GOT3 (cell line): Measurements from ENCODE around the gene MTHFR.

Experiments
- DNase-seq: peaks from one replicate; lab custom pipeline; 2025; ENCODE audit warnings: mixed read lengths; lab: John Stamatoyannopoulos, UW

Gene MTHFR

DNA sequence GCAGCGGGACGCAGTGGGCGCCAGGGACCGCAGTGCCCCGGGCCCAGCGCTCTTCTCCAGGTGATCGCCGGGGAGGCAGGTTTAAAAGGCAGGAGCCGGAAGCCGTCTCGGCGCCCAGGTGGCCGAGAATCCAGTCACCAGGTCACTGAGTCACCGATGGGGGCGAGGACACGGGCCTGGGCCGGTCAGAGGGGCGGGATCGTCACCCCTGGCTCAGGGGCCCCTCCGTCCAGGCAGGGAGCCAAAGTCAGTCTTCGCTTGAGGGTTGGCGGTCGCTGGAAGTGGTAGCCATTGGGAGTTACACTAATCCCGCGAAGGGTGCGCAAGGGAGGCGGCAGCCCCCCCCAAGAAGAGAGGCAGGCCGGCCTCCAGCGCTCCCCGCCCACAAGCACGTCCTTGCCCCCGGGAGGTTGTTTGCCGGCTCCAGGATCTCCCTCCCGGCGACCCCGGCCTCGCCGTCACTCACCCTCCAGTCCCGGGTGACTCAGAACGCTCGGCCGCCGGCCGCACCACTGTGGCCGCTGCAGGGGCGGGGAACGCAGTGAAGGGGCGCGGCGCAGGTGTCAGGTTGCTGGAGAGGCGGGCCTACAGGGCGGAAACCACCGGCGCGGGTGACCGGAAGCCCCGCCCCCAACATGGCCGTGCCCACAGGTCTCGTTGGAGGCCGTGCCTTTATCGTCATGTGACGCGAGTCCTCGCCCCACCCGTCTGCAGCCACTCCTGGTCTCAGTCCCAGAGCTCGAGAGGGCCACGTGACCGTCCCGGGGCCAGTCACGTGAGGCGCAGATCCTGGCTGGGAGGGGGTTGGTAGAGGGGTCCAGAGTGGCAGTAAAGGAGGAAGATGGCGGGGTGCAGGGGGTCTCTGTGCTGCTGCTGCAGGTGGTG is at the start of gene MTHFR, which contains the start of gene CLCN6:
TSS of gene MTHFR (minus strand) at position 543 of the 885 bp plus-strand sequence. CDS start 2,848 bp downstream, outside the sequence.
TSS of gene CLCN6 (plus strand) at position 770 of the 885 bp plus-strand sequence. CDS start at position 842, 72 bp downstream.
- peak; percentile 98 for DNase-seq

DNA sequence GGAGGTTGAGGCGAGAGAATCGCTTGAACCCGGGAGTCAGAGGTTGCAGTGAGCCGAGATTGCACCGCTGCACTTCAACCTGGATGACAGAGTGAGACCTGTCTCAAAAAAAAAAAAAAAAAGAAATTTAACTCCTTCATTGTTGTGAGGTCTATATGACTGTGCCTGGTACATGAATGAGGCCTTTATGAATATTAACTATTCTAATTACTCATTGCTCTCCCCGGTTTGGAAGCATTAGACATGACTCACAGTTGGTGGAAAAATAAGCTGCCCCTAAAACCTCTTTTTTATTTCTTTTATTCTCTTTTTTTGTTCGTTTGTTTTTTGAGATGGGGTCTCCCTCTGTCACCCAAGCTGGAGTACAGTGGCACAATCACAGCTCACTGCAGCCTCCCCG is 49.7 kb upstream of the MTHFR start:
- no peak for DNase-seq

GRCh38 chr1:11854519-11854918 is 48.8 kb upstream of the MTHFR start:
- DNase-seq: no peak

DNA sequence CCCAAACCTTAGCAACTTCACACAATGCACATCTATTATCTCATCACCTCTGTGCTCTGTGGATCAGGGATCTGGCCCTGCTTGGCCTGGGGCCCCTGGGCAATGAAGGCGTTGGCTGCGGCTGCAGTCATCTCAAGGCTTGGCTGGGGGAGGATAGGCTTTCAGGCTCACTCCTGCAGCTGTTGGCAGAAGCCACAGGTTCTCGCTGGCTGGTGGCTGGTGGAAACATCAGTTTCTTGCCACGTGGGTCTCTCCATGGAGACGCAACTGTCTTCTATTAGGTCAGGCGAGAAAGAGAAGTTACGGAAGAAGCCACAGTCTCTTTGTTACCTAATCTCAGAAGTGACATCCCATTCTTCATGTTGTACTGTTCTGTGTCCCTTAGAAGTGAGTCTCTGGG is 45.4 kb upstream of the MTHFR start:
- DNase-seq: no peak

DNA sequence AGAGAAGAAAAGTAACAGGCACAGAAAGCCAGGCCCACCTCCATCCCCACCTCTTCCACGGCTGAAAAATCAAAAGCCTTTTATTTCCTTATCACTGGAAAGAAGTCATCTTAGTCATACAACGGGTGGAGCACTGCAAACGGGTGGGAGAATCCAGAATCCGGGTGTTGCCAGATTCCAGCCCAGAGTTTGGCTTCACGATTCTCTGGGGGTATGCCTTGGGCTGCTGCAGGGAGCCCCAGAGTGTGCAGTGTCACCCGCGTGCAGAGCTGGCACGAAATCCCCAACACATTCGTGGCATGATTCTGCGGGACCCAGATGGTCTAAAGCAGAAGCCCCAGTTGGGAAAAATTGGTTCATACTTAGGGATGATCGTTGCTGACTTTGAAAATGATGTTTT is 44.4 kb upstream of the MTHFR start:
- no peak for DNase-seq

DNA sequence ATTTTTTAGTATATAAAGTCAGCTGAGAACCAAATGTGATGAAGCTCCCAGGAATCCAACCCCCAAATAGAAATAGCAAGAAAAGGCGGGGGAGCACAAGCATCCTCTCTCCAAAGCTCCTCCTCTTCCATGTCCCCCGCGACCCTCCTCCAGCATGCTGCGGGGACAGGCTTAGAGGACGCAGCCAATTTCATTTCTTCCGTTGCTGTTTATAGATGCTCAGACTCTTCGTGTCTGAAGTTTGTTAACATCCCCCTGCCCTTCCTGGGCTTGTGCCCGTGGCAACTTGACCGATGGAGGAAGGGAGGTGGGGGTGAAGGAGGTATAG is 42.6 kb upstream of the MTHFR start:
- no peak for DNase-seq

- DNase-seq: no peak
Measured at GRCh38 chr1:11847667-11848372, 42.1 kb upstream of the MTHFR start, which contains the start of gene NPPA. TSS of gene NPPA (minus strand) at chr1:11847783. CDS start at chr1:11847684, 99 bp downstream.

DNA sequence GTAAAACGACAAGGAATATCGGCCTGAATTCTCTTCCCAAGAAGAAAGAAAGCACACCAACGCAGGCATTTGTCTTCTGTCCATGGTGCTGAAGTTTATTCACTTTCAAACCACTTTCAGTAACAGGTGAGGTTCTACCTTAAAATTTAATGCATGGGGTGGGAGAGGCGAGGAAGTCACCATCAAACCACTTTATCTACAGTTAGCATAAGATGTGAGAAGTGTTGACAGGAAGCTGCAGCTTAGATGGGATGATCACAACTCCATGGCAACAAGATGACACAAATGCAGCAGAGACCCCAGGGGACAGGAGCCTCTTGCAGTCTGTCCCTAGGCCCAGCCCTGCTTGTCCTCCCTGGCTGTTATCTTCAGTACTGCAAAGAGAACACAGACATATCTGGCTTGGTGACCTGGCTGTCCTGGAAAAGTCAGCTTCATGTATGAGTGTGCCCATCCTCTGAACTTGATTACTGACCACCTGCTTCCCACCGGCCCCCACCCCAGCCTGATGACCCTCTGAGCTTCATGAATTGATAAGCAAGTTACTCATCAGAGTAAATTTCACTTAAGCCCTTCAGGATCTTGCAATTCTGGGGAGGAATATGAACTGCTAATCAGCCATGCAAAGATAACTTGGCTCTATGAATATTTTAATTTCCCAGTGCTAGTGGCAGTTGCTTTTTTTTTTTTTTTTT is 40.0 kb upstream of the MTHFR start:
- no peak for DNase-seq

- no peak for DNase-seq
Measured at GRCh38 chr1:11842154-11843041, 36.6 kb upstream of the MTHFR start.

DNA sequence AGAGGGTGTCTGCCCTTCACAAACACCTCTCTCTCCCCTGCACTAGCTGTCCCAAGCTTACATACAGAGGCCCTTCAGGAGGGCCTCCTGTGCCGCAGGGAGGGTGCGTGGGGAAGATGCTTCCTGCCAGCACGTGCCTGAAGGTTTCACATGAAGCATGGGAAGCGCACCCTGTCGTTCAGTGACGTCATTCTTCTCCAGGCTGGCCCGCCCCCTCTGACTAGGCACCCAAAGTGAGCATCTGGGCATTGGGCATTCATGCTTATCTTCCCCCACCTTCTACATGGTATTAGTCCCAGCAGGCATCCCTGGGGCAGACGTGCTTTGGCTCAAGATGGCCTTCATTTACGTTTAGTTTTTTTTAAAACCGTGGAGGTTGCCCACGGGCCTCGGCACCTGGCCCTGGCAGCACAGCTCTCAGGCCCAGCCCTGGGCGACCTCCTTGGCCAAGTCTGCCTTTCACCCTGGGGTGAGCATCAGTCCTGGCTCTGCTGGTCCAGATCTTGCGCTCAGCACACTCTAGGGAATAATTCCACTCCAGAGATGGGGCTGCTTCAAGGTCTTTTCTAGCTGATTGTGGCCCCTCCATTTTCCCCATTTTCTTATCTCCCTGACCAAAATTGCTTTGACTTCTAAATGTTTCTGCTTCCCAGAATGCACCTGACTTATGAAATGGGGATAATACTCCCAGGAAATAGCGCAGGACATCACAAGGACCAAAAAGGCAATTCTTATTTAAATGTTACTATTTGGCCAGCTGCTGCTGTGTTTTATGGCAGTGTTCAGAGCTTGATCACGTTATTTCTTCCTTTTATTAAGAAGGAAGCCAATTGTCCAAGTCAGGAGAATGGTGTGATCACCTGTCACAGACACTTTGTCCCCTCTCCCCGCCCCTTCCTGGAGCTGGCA is 35.7 kb upstream of the MTHFR start:
- DNase-seq: no peak

GRCh38 chr1:11839727-11840705 is 34.3 kb upstream of the MTHFR start:
- DNase-seq: no peak

GRCh38 chr1:11838349-11839272 is 32.8 kb upstream of the MTHFR start:
- no peak for DNase-seq

DNA sequence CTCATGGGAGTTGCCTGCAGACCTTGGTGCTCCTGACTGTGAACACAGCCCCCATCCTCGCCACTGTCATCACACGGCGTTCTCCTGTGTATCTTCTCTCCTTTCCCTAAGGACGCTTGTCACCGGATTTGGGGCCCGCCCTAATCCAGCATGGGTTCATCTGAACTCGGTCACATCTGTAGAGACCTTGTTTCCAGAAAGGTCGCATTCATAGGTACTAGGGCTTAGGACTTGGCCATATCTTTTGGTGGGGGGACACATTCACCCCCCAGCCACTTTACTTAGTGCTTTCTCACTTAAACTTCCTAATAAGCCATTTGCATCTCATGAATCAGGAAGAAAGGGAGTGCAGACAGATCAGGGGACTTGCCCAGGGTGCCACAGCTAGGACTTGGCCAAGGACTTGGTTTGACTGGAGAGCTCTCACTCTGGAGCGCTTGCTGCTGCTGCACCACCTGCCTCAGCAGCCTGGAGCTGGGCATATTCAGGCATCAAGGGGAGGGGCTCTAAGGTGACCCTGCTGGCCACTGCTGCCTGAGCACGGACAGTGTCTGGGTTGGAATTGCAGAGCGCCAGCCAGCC is 32.1 kb upstream of the MTHFR start:
- no peak for DNase-seq

DNA sequence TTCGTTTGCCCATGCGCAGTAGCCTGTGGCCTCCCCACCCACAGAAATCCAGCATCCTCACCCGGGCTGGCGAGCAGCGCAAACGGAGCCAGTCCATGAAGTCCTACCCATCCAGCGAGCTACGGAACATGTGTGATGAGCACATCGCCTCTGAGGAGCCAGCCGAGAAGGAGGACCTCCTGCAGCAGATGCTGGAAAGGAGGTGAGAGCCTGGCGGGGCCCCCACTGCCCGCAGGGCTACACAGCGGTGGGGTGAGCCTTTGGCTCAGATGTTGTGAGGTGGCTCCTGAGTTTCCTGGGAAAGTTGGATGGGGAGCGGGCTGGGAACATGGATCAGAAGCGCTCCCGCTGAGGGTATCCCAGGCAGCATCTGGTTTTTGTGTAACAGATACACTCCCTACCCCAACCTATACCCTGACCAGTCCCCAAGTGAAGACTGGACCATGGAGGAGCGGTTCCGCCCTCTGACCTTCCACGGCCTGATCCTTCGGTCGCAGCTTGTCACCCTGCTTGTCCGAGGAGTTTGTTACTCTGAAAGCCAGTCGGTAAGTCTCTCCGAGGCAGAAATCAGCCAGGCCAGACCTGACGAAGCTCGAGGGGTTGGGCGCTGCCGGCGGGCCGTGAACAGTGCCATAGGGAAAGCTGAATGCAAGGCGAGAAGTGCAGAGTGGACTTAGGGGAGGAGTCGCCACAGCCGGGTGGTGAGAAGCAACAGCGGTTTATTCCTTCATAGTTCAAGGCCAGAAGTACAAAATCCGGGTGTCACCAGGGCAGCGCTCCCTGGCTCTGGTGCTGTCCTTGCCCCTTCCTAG is 31.4 kb upstream of the MTHFR start:
- no peak for DNase-seq

GRCh38 chr1:11835441-11836225 is 29.9 kb upstream of the MTHFR start:
- no peak for DNase-seq

GRCh38 chr1:11833900-11834299 is 28.1 kb upstream of the MTHFR start:
- no peak for DNase-seq
